DOHH2 (cell line): ENCODE results near the gene SH2D4B.

Experiments used
- H3F3A ChIP-seq: fragments of 200-600 bp; sonication (generic), shearing (Covaris generic); 2 replicates; pipeline ENCODE4 v1.6.0; 2016; ENCODE audit warnings: antibody characterized with exemption, mild to moderate bottlenecking; ENCODE audit not compliant: control insufficient read depth, insufficient read depth
- H3K27ac ChIP-seq: fragments of 200-600 bp; sonication (generic); 2 replicates; pipeline ENCODE4 v1.5.1; 2014; ENCODE audit warnings: low read depth, mild to moderate bottlenecking, low read length, moderate library complexity
- H3K27me3 ChIP-seq: fragments of 200-600 bp; sonication (generic); 2 replicates; pipeline ENCODE4 v1.6.1; 2014; ENCODE audit warnings: mild to moderate bottlenecking, low read length, mixed read lengths; ENCODE audit not compliant: control insufficient read depth
- H3K36me3 ChIP-seq: fragments of 200-600 bp; sonication (generic); 2 replicates; pipeline ENCODE4 v1.6.1; 2014; ENCODE audit warnings: mild to moderate bottlenecking, low read length, moderate library complexity, mixed read lengths; ENCODE audit not compliant: control insufficient read depth
- H3K4me1 ChIP-seq: fragments of 200-600 bp; sonication (generic); 2 replicates; pipeline ENCODE4 v1.6.1; 2014; ENCODE audit warnings: mild to moderate bottlenecking, low read length, mixed read lengths; ENCODE audit not compliant: control insufficient read depth
- H3K4me2 ChIP-seq: fragments of 200-600 bp; sonication (generic); 2 replicates; pipeline ENCODE4 v1.6.0; 2014; ENCODE audit warnings: mild to moderate bottlenecking, low read length, moderate library complexity
- H3K4me3 ChIP-seq: fragments of 200-600 bp; sonication (generic); 2 replicates; pipeline ENCODE4 v1.5.1; 2014; ENCODE audit warnings: mild to moderate bottlenecking, low read length, mixed read lengths
- H3K79me2 ChIP-seq: fragments of 200-600 bp; sonication (generic); 2 replicates; pipeline ENCODE4 v1.6.1; 2014; ENCODE audit warnings: mild to moderate bottlenecking, low read length, mixed read lengths; ENCODE audit not compliant: control insufficient read depth
- H3K9me2 ChIP-seq: fragments of 200-600 bp; sonication (generic); replicated peaks from 2 replicates; pipeline ENCODE4 v1.6.1; 2014; ENCODE audit warnings: mild to moderate bottlenecking, low read length, mixed read lengths; ENCODE audit not compliant: control insufficient read depth
- H3K9me3 ChIP-seq: fragments of 200-600 bp; sonication (generic); 2 replicates; pipeline ENCODE4 v1.6.1; 2014; ENCODE audit warnings: antibody characterized with exemption, low read length, mixed read lengths; ENCODE audit not compliant: control insufficient read depth, insufficient read depth
- H4K20me1 ChIP-seq: fragments of 200-600 bp; sonication (generic); 2 replicates; pipeline ENCODE4 v1.6.0; 2014; ENCODE audit warnings: low read depth, mild to moderate bottlenecking, antibody characterized with exemption, low read length, moderate library complexity; ENCODE audit not compliant: control insufficient read depth, insufficient read depth
- CTCF ChIP-seq: fragments of 200-600 bp; sonication (generic); IDR thresholded peaks from one replicate; pipeline ENCODE4 v1.5.1; 2014; ENCODE audit warnings: antibody characterized with exemption, mild to moderate bottlenecking, low read depth, low read length; ENCODE audit not compliant: poor library complexity, severe bottlenecking
- EZH2phosphoT487 ChIP-seq: fragments of 200-600 bp; sonication (generic); IDR thresholded peaks from 2 replicates; pipeline ENCODE4 v1.6.1; 2017; ENCODE audit warnings: borderline replicate concordance, mild to moderate bottlenecking, antibody characterized with exemption, low read length, moderate library complexity, mixed read lengths

SH2D4B gene

DNA sequence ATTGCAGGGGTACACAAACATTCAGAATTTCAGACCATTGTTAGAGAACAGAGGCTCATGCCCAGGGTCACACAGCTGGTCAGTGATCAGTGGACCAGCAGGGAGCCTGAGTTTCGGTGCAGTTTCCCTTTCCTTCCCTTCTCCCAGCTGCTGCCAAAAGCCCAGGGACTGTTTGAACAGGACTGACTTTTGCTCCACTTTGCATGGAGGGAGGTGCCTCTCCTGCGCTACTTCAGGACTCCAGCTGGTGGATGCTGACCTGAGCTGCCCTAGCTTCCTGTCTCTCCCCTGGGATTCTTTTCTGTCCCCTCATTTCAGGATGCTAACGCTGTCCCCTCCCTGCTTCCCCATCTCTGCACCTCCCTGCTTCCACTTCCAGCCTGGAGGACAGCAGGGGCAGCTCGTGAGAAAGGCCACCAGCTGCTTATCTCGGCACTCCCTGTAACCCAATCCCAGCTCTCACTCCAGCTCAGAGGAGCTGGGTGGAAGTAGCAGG lies 14.5 kb downstream of the SH2D4B start:
- no peak overlapping the region for H3K27ac ChIP-seq
- H3K36me3 ChIP-seq: no peaks in the 10 kb centered on the region
- H3K27me3 ChIP-seq: peaks cover 23% of the 10 kb centered on the region
- no peaks in the 10 kb centered on the region for H4K20me1 ChIP-seq
- H3K79me2 ChIP-seq: no peaks in the 10 kb centered on the region
- H3K9me2 ChIP-seq: no peaks in the 10 kb centered on the region
- H3K4me2 ChIP-seq: no peak overlapping the region
- H3F3A ChIP-seq: no peaks in the 10 kb centered on the region
- TF ChIP-seq EZH2phosphoT487: no peak
- H3K9me3 ChIP-seq: no peaks in the 10 kb centered on the region
- no peak overlapping the region for H3K4me3 ChIP-seq
- H3K4me1 ChIP-seq: no peaks in the 10 kb centered on the region

GRCh38 chr10:80553436-80553835 lies 15.7 kb downstream of the SH2D4B start:
- Histone ChIP-seq H3K36me3 (no peaks in the 10 kb centered on the region), H3K9me2 (no peaks in the 10 kb centered on the region), H4K20me1 (no peaks in the 10 kb centered on the region), H3K27ac (no peak overlapping the region), H3K4me3 (no peak overlapping the region), H3K79me2 (no peaks in the 10 kb centered on the region), H3K4me1 (no peaks in the 10 kb centered on the region), H3K9me3 (no peaks in the 10 kb centered on the region; the same call in 1 of the 2 replicates), H3K27me3 (peaks cover 24% of the 10 kb centered on the region), H3K4me2 (no peak overlapping the region), H3F3A (no peaks in the 10 kb centered on the region)
- no peak for TF ChIP-seq CTCF
- TF ChIP-seq EZH2phosphoT487: no peak

DNA sequence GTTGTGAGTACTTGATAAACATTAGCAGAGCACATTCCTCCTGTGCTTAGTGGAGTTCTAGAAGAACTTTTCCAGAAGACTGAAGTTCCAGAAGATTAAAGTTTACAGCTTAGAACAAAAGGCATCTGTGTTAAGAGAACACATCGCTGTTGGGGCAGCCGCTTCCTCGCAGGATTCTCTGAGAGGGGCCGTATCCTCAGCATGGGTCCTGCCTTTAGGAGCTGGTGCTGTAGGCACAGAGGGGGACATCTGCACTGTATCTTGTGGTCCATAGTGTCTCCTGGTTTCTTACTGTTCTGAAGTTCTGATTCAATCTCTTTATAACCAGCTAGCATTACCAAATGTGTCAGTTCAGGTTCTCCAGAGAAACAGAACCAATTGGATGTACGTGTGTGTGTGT lies 16.3 kb downstream of the SH2D4B start:
- no peak overlapping the region for H3K4me3 ChIP-seq
- no peaks in the 10 kb centered on the region for H3K36me3 ChIP-seq
- H3K79me2 ChIP-seq: no peaks in the 10 kb centered on the region
- TF ChIP-seq CTCF: no peak
- no peak for TF ChIP-seq EZH2phosphoT487
- H3K4me2 ChIP-seq: no peak overlapping the region
- no peaks in the 10 kb centered on the region for H3F3A ChIP-seq
- H3K27ac ChIP-seq: no peak overlapping the region
- H3K9me2 ChIP-seq: no peaks in the 10 kb centered on the region
- H4K20me1 ChIP-seq: no peaks in the 10 kb centered on the region
- H3K9me3 ChIP-seq: no peaks in the 10 kb centered on the region; the same call in 1 of the 2 replicates
- H3K4me1 ChIP-seq: no peaks in the 10 kb centered on the region
- peaks cover 24% of the 10 kb centered on the region for H3K27me3 ChIP-seq

- no peak overlapping the region for H3K27ac ChIP-seq
- no peaks in the 10 kb centered on the region for H4K20me1 ChIP-seq
- peaks cover 24% of the 10 kb centered on the region for H3K27me3 ChIP-seq
- no peaks in the 10 kb centered on the region for H3K4me1 ChIP-seq
- H3F3A ChIP-seq: no peaks in the 10 kb centered on the region
- no peak overlapping the region for H3K4me3 ChIP-seq
- H3K4me2 ChIP-seq: no peak overlapping the region
- no peaks in the 10 kb centered on the region; the same call in 1 of the 2 replicates for H3K9me3 ChIP-seq
- H3K79me2 ChIP-seq: no peaks in the 10 kb centered on the region
- TF ChIP-seq EZH2phosphoT487 (no peak), CTCF (no peak)
- H3K36me3 ChIP-seq: no peaks in the 10 kb centered on the region
- no peaks in the 10 kb centered on the region for H3K9me2 ChIP-seq
Measured at GRCh38 chr10:80555415-80555814, 17.7 kb downstream of the SH2D4B start.
